A549 (cell line): Measurements from ENCODE around the gene SCYL3. TPM values are rescaled to one million over a fixed set of nuclear protein-coding genes. Genes with fewer than 3 reads are reported as not detected.

Experiments
- ATAC-seq, 2 experiments: fragments of 200-7000 bp in 1 of 2; fragments of >200 bp in 1 of 2; cut with Nextera tagmentation in 1 of 2; cut with Tn5 transposase in 1 of 2; 3 replicates each; pipeline versions ENCODE4 v1.8.0 to v1.9.1; 2018 to 2020; ENCODE audit warnings: mild to moderate bottlenecking in 1 of 2, moderate library complexity in 1 of 2
- CTCF ChIA-PET: fragments of 300-600 bp; sonication (Branson Sonifier 250); formaldehyde crosslinking; extraction: SDS; loops from one replicate; lab custom pipeline; 2021; ENCODE audit warnings: antibody characterized with exemption, inconsistent platforms; lab: Yijun Ruan, JAX
- POLR2A ChIA-PET: fragments of 350-600 bp; formaldehyde crosslinking; extraction: SDS; loops from one replicate; lab custom pipeline; 2021; ENCODE audit warnings: antibody characterized with exemption, inconsistent platforms; lab: Yijun Ruan, JAX
- DNase-seq, 2 experiments: peaks; one replicate each; pipeline versions ENCODE4 v3.0.0 to v3.0.0-alpha.2; 2011 to 2016; ENCODE audit warnings: low read depth in 1 of 2, low spot score in 1 of 2
- FAIRE-seq: peaks from 2 replicates; lab custom pipeline; 2011; peaks lifted over from hg19 to GRCh38; lab: Jason Lieb, UNC
- H3K27ac ChIP-seq, 2 experiments: fragments of >200 bp; sonication (Bioruptor Twin); formaldehyde crosslinking; 3 replicates each; pipeline ENCODE4 v1.5.1; 2016 to 2017
- H3K4me1 ChIP-seq: fragments of >200 bp; sonication (Bioruptor Twin); formaldehyde crosslinking; 3 replicates; pipeline ENCODE4 v1.6.1; 2016
- H3K4me2 ChIP-seq: fragments of >200 bp; sonication (Bioruptor Twin); formaldehyde crosslinking; 3 replicates; pipeline ENCODE4 v1.6.1; 2016
- H3K4me3 ChIP-seq: fragments of >200 bp; sonication (Bioruptor Twin); formaldehyde crosslinking; 3 replicates; pipeline ENCODE4 v1.5.1; 2016
- H3K9me3 ChIP-seq: fragments of >200 bp; sonication (Bioruptor Twin); formaldehyde crosslinking; 3 replicates; pipeline ENCODE4 v1.6.1; 2016
- CBX2 ChIP-seq: fragments of 200-600 bp; sonication (generic); IDR thresholded peaks from 2 replicates; pipeline ENCODE4 v1.6.1; 2016; ENCODE audit warnings: low read depth, mild to moderate bottlenecking, borderline replicate concordance
- CBX8 ChIP-seq: fragments of 200-600 bp; sonication (generic); IDR thresholded peaks from 2 replicates; pipeline ENCODE4 v1.6.1; 2016
- CEBPB ChIP-seq, 2 experiments: fragments of >200 bp in 1 of 2; sonication (Bioruptor Twin) in 1 of 2; formaldehyde crosslinking in 1 of 2; IDR thresholded peaks; 2 replicates each; pipeline ENCODE4 v1.6.1; 2012 to 2016
- CHD2 ChIP-seq: fragments of 150-350 bp; IDR thresholded peaks from 2 replicates; pipeline ENCODE4 v1.6.1; 2014; ENCODE audit warnings: low read length; ENCODE audit not compliant: partially characterized antibody
- EHF ChIP-seq: fragments of 250-450 bp; sonication (Bioruptor Pico); IDR thresholded peaks from 2 replicates; pipeline ENCODE4 v1.5.0; 2020; ENCODE audit warnings: mild to moderate bottlenecking
- EHMT2 ChIP-seq: fragments of 200-600 bp; sonication (generic); IDR thresholded peaks from 2 replicates; pipeline ENCODE4 v1.6.1; 2016; ENCODE audit warnings: antibody characterized with exemption, low read depth, mild to moderate bottlenecking, moderate library complexity
- EP300 ChIP-seq, 2 experiments: fragments of >200 bp; sonication (Bioruptor Twin); formaldehyde crosslinking; IDR thresholded peaks; 2 replicates in 1 of 2; 3 replicates in 1 of 2; pipeline ENCODE4 v1.6.1; 2016 to 2017
- FOSL2 ChIP-seq, 2 experiments: fragments of 450-650 bp in 1 of 2; fragments of >200 bp in 1 of 2; sonication (Bioruptor Twin) in 1 of 2; formaldehyde crosslinking; IDR thresholded peaks; 2 replicates each; pipeline versions ENCODE4 v1.5.0 to v1.6.1; 2016 to 2020; ENCODE audit warnings: mild to moderate bottlenecking in 1 of 2, moderate library complexity in 1 of 2
- HDAC2 ChIP-seq: fragments of 200-600 bp; sonication (generic); IDR thresholded peaks from 2 replicates; pipeline ENCODE4 v1.6.1; 2016
- HOXB5 ChIP-seq: fragments of 250-450 bp; sonication (Bioruptor Pico); IDR thresholded peaks from 2 replicates; pipeline ENCODE4 v1.5.0; 2020; ENCODE audit warnings: mild to moderate bottlenecking, moderate library complexity
- JUNB ChIP-seq: fragments of >200 bp; sonication (Bioruptor Twin); formaldehyde crosslinking; IDR thresholded peaks from 2 replicates; pipeline ENCODE4 v1.6.1; 2016
- MYC ChIP-seq: IDR thresholded peaks from 2 replicates; pipeline ENCODE4 v1.6.1; 2012; ENCODE audit warnings: mild to moderate bottlenecking, inconsistent platforms, low read length, improper control_type of control experiment, borderline replicate concordance
- NPAS2 ChIP-seq: fragments of 250-450 bp; sonication (Bioruptor Pico); IDR thresholded peaks from 2 replicates; pipeline ENCODE4 v1.8.0; 2022; ENCODE audit warnings: mild to moderate bottlenecking, moderate library complexity, borderline replicate concordance
- NR3C1 ChIP-seq: fragments of >200 bp; sonication (Bioruptor Twin); formaldehyde crosslinking; IDR thresholded peaks from 3 replicates; pipeline ENCODE4 v1.6.1; 2017
- POLR2AphosphoS2 ChIP-seq: conservative IDR thresholded peaks from 2 replicates; pipeline ENCODE4 v1.6.1; 2012; ENCODE audit warnings: low read length, improper control_type of control experiment, inconsistent platforms
- RARB ChIP-seq: fragments of 250-450 bp; sonication (Bioruptor Pico); IDR thresholded peaks from 2 replicates; pipeline ENCODE4 v1.8.0; 2021; ENCODE audit warnings: mild to moderate bottlenecking, moderate library complexity
- SREBF2 ChIP-seq: fragments of 450-650 bp; IDR thresholded peaks from 2 replicates; pipeline ENCODE4 v1.6.1; 2014; ENCODE audit warnings: mild to moderate bottlenecking, moderate library complexity
- WGBS: methylation state at CpG from one replicate; pipeline ENCODE4 v1.1.6; 2017; ENCODE audit errors: missing lambda C conversion rate; 5-methylcytosine and 5-hydroxymethylcytosine counted together
- polyA plus RNA-seq, 4 experiments: library from polyadenylated mRNA; depleted of rRNA in 3 of 4; stranded (reverse); fragments of >200 nt; fragmentation: RNase III in 1 of 4; extraction: RNeasy Plus Mini Kit Qiagen cat#74134 plus additional on column Dnase treatment in 1 of 4; gene quantifications; 2 replicates in 3 of 4; 3 replicates in 1 of 4; pipeline ENCODE4 v1.2.3, GENCODE V29; 2011 to 2017
- TF ChIP-seq, protein P1 (sequence below): IDR thresholded peaks from 2 replicates; pipeline ENCODE4 v1.6.1; 2012
- TF ChIP-seq, protein P2 (sequence below): fragments of >200 bp; sonication (Bioruptor Twin); formaldehyde crosslinking; IDR thresholded peaks from 3 replicates; pipeline ENCODE4 v1.5.1; 2016
- TF ChIP-seq, protein P3 (sequence below): fragments of 150-350 bp; IDR thresholded peaks from 2 replicates; pipeline ENCODE4 v1.6.1; 2014; ENCODE audit warnings: low read depth, mild to moderate bottlenecking, low read length

Gene SCYL3
- polyA plus RNA-seq, 2 of the 4 experiments (the other 2 are of a cell fraction): 3.2 to 7.3 TPM

DNA sequence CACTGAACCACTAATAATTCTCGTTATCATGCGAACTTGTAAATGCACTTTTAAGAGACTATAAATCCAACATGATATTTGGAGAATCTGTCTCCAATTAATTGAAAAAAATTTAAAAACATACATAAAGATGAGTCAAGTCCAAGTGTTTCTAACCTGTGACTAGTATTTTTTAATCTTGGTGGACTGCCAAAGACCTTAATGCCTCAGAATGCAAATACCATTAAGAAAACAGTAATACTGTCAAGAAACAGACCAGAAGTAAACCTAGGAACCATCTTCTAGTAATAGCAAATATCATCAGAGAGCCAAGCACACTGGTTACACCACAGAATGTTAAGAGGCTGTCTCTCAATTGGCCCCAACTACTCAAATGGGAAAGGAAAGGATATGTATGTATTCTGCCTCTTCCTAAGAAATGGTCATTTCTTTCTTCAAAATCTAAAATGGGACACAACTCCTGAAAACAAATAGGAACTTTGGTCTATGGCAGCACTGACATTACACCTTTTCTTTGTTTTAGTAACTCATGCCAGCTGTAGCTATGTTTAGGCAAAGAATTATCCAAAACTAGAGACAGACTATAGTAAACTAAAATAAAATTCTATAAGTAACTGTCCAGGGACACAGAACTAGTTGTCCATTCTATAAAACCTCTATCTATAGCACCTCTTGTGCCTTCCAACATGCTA, 15.8 kb downstream of the SCYL3 start:
- ATAC-seq: no peak
- no peak overlapping the region for H3K27ac ChIP-seq

DNA sequence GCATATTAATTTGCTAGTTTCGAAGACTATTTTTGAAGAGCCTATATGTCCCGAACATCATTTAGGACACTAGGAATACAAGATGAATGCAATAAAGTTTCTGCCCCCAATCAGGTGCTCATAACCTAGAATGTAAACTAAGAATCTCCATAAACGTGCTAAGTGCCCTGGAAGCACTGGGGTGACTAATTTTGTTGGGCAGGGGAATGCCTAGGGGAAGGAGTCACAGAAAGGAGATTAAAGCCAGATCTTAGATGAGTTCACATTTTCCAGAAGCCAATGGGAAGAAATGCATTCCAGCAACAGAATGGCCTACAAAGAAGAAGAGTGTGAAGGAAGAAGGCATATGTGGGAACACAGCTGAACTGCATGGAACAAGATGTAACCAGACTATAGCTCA, 19.5 kb downstream of the SCYL3 start:
- H3K9me3 ChIP-seq: peaks cover 6% of the 10 kb centered on the region; the same call in 1 of the 3 replicates
- ChIA-PET POLR2A (no interaction called here), CTCF (no interaction called here)
- FAIRE-seq: no peak
- no peak for ATAC-seq
- no peak overlapping the region for H3K4me2 ChIP-seq
- H3K27ac ChIP-seq: no peak overlapping the region
- WGBS: 91% methylated on average over 3 of the region's 3 CpGs
- DNase-seq: no peak
- no peak for TF ChIP-seq MYC
- no peak for TF ChIP-seq FOSL2 (IDR thresholded peaks at IDR 0.05)
- TF ChIP-seq FOSL2 (CRISPR knock-in tag; IDR thresholded peaks at IDR 0.05): no peak
- no peak for TF ChIP-seq EHF (CRISPR knock-in tag)
- TF ChIP-seq SREBF2: no peak
- no peak for TF ChIP-seq RARB (CRISPR knock-in tag)
- no peak for TF ChIP-seq NR3C1
- TF ChIP-seq CEBPB (IDR thresholded peaks at IDR 0.05): no peak
- TF ChIP-seq, protein P1, sequence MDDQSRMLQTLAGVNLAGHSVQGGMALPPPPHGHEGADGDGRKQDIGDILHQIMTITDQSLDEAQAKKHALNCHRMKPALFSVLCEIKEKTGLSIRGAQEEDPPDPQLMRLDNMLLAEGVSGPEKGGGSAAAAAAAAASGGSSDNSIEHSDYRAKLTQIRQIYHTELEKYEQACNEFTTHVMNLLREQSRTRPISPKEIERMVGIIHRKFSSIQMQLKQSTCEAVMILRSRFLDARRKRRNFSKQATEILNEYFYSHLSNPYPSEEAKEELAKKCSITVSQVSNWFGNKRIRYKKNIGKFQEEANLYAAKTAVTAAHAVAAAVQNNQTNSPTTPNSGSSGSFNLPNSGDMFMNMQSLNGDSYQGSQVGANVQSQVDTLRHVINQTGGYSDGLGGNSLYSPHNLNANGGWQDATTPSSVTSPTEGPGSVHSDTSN: no peak
- no peak for TF ChIP-seq CBX8
- no peak for TF ChIP-seq HDAC2
- H3K4me1 ChIP-seq: no peaks in the 10 kb centered on the region
- H3K4me3 ChIP-seq: no peak overlapping the region

More for the DNA sequence above, 15.8 kb downstream of the SCYL3 start:
- CTCF ChIA-PET: interaction anchor here (1.5 kb wide), 1 partner anchor 9 kb away, joined by 3 read pairs; no protein-coding TSS in a partner anchor
- DNase-seq (no peak), FAIRE-seq (no peak)
- POLR2A ChIA-PET: no interaction called here
- WGBS: 94% methylated on average over 2 of the region's 2 CpGs
- Histone ChIP-seq H3K4me3 (no peak overlapping the region), H3K4me2 (no peak overlapping the region), H3K9me3 (no peaks in the 10 kb centered on the region), H3K4me1 (no peaks in the 10 kb centered on the region)
- no peak for TF ChIP-seq CEBPB (IDR thresholded peaks at IDR 0.05)
- TF ChIP-seq CHD2: no peak
- TF ChIP-seq JUNB: no peak
- no peak for TF ChIP-seq CBX2
- no peak for TF ChIP-seq NPAS2 (CRISPR knock-in tag)
- TF ChIP-seq, protein P2, sequence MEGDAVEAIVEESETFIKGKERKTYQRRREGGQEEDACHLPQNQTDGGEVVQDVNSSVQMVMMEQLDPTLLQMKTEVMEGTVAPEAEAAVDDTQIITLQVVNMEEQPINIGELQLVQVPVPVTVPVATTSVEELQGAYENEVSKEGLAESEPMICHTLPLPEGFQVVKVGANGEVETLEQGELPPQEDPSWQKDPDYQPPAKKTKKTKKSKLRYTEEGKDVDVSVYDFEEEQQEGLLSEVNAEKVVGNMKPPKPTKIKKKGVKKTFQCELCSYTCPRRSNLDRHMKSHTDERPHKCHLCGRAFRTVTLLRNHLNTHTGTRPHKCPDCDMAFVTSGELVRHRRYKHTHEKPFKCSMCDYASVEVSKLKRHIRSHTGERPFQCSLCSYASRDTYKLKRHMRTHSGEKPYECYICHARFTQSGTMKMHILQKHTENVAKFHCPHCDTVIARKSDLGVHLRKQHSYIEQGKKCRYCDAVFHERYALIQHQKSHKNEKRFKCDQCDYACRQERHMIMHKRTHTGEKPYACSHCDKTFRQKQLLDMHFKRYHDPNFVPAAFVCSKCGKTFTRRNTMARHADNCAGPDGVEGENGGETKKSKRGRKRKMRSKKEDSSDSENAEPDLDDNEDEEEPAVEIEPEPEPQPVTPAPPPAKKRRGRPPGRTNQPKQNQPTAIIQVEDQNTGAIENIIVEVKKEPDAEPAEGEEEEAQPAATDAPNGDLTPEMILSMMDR: no peak

DNA sequence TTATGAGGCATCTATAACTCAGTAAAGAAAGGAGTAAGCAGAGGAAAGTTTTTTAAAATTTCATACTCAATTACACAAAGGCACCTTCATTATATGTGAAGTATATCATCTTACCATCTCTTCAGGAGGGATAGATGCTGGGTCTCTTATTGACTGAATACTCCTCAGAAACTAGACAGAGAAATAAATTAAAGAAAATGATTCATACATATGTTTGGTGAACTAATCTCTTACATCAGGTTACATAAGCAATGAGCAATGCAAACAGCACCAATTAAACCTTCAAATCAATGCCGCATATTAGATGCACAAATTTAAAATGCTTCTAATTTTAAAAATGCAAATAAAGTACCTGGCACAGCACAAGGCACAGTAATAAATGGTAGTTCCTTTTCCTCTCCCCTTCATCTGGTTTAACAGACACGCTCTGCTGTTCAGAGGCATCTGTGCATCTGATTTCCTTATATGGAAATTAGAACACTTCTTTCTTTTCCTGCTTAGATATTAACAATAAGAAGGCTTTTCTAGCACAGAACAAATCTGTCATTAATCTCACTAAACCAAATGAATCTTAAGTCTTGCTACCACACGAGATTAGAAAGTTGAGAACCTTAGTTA, 20.0 kb downstream of the SCYL3 start:
- Histone ChIP-seq H3K27ac (no peak overlapping the region), H3K9me3 (peaks cover 6% of the 10 kb centered on the region; the same call in 1 of the 3 replicates), H3K4me3 (no peak overlapping the region), H3K4me1 (no peaks in the 10 kb centered on the region), H3K4me2 (no peak overlapping the region)
- POLR2A ChIA-PET: no interaction called here
- FAIRE-seq (no peak), ATAC-seq (no peak), DNase-seq (no peak)
- WGBS: 92% methylated on average over 3 of the region's 3 CpGs
- CTCF ChIA-PET: interaction anchor here (1.0 kb wide), 1 partner anchor 16 kb away, joined by 3 read pairs; no protein-coding TSS in a partner anchor
- TF ChIP-seq POLR2AphosphoS2: no peak
- TF ChIP-seq, protein P2: no peak
- no peak for TF ChIP-seq EP300 (IDR thresholded peaks at IDR 0.05)
- TF ChIP-seq EHMT2: no peak
- TF ChIP-seq, protein P3, sequence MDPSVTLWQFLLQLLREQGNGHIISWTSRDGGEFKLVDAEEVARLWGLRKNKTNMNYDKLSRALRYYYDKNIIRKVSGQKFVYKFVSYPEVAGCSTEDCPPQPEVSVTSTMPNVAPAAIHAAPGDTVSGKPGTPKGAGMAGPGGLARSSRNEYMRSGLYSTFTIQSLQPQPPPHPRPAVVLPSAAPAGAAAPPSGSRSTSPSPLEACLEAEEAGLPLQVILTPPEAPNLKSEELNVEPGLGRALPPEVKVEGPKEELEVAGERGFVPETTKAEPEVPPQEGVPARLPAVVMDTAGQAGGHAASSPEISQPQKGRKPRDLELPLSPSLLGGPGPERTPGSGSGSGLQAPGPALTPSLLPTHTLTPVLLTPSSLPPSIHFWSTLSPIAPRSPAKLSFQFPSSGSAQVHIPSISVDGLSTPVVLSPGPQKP: no peak
- no peak for TF ChIP-seq HOXB5 (CRISPR knock-in tag)
